T-helper 2 cell (primary cell): ENCODE measurements around the gene ARG2.

Source experiments
- DNase-seq, 5 experiments: peaks; one replicate each; pipeline versions ENCODE4 v3.0.0 to v3.0.0-alpha.2; 2012 to 2022

ARG2 gene

GRCh38 chr14:67641480-67641879 lies 21.8 kb downstream of the ARG2 start:
- DNase-seq = no peak

- peak in 1 of 5 experiments; percentile 77 for DNase-seq
Measured at GRCh38 chr14:67641902-67642749, 22.4 kb downstream of the ARG2 start.

- peak in 1 of 5 experiments; percentile 26 for DNase-seq
Measured at GRCh38 chr14:67643713-67644112, 24.0 kb downstream of the ARG2 start.

- DNase-seq = no peak
Measured at GRCh38 chr14:67644428-67644827, 24.7 kb downstream of the ARG2 start.

GRCh38 chr14:67645414-67645813 lies 25.7 kb downstream of the ARG2 start:
- DNase-seq = no peak

GRCh38 chr14:67646131-67646530 lies 26.4 kb downstream of the ARG2 start:
- no peak for DNase-seq

- DNase-seq = no peak
Measured at GRCh38 chr14:67650151-67650550, 30.4 kb downstream of the ARG2 start.

- DNase-seq = no peak
Measured at GRCh38 chr14:67650694-67651093, 31.0 kb downstream of the ARG2 start.

GRCh38 chr14:67652189-67652588 lies 32.5 kb downstream of the ARG2 start:
- no peak for DNase-seq

- DNase-seq = no peak
Measured at GRCh38 chr14:67653651-67654280, 34.0 kb downstream of the ARG2 start.

- DNase-seq = no peak
Measured at GRCh38 chr14:67663633-67664032, 43.9 kb downstream of the ARG2 start.

GRCh38 chr14:67665868-67666267 lies 46.1 kb downstream of the ARG2 start:
- DNase-seq = no peak

GRCh38 chr14:67666750-67667449 lies 47.2 kb downstream of the ARG2 start:
- peak in 2 of 5 experiments; percentile 14 to 72 for DNase-seq

- DNase-seq = peak in 2 of 5 experiments; percentile 7 to 56
Measured at GRCh38 chr14:67668559-67668958, 48.8 kb downstream of the ARG2 start.

- no peak for DNase-seq
Measured at GRCh38 chr14:67673451-67673850, 53.7 kb downstream of the ARG2 start.

GRCh38 chr14:67674139-67674479 lies 54.4 kb downstream of the ARG2 start:
- DNase-seq = peak in 4 of 5 experiments; percentile 30 to 56 (median 36)

GRCh38 chr14:67674480-67675218 lies 54.9 kb downstream of the ARG2 start, which contains the start of gene VTI1B:
VTI1B (minus strand) TSS chr14:67674632; CDS start chr14:67674489, 143 bp downstream.
- peak; percentile 60 to 85 (median 72) for DNase-seq

GRCh38 chr14:67675219-67675582 lies 55.5 kb downstream of the ARG2 start:
- no peak for DNase-seq

- DNase-seq = no peak
Measured at GRCh38 chr14:67679006-67679405, 59.3 kb downstream of the ARG2 start.

- DNase-seq = peak in 1 of 5 experiments; percentile 97
Measured at GRCh38 chr14:67680121-67680602, 60.4 kb downstream of the ARG2 start.

GRCh38 chr14:67680941-67681340 lies 61.2 kb downstream of the ARG2 start:
- DNase-seq = peak in 1 of 5 experiments; percentile 24

GRCh38 chr14:67683842-67684241 lies 64.1 kb downstream of the ARG2 start:
- no peak for DNase-seq

GRCh38 chr14:67690011-67690410 lies 70.3 kb downstream of the ARG2 start:
- DNase-seq = no peak
